ENCODE data around the gene EIF4G3. TPM values are rescaled to one million over a fixed set of nuclear protein-coding genes. Genes with fewer than 3 reads are reported as not detected.
A peak's percentile ranks its signal among the peaks of the same experiment; 100 is the strongest.

Gene EIF4G3
- total RNA-seq, 1 experiment from 2014 or later: 55.4 TPM

DNA sequence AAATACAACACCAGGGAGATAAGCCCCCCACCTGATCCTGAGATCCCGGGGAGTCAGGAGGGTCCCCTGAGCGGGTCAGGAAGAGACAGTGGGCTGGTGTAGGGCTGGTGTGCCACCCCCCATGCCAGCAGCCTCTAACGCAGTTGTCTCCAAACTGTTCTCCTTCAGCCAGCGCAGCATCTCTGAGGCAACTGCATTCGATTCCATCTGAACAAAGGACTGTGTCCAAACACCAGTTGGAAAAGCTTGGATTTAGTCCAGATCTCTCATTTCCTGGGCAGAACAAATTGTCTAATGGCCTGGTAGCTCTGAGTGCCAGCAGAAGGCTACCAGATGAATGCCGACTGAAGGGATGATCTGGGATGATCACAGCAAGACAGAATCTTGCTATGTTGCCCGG, 44.1 kb upstream of the EIF4G3 start:
- no TSS peak for BruUV-seq (replicated peaks)
- H3K36me3 ChIP-seq (ENCODE audit: control insufficient read depth, insufficient read depth, low read length): no peaks in the 10 kb centered on the region; the same call in 1 of the 2 replicates
- CTCF ChIA-PET: no interaction called here

DNA sequence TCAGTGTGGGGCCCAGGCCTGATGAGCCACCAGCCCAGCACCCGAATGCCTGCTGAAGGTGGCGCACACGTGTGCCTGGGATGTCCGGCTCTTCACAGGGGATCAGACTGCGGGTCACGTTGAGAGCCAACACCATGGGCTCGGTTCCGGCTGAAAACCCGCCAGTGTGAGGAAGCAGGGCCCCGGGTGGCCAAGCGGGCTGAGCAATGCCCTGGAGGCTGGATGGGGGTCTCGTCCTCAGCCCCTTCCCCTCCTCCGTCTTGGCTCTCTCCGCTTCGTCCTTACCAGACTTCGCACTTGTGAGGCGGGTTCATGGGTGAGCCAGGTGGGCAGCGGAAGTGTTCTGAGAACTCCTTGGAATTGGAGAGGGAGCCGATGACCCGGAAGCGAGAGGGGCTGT, 43.0 kb upstream of the EIF4G3 start:
- H3K9me3 ChIP-seq: no peaks in the 10 kb centered on the region
- H3K27me3 ChIP-seq (replicated peaks; ENCODE audit: control insufficient read depth, insufficient read depth, low read length): no peaks in the 10 kb centered on the region
- H3K4me1 Mint-ChIP-seq (ENCODE audit: low read depth, unreplicated experiment): peaks cover 6% of the 10 kb centered on the region
- H3K27me3 Mint-ChIP-seq (ENCODE audit: insufficient read depth, unreplicated experiment): no peaks in the 10 kb centered on the region
- POLR2A ChIA-PET: no interaction called here
- no peak for DNase-seq
- no peak overlapping the region for H3K4me3 ChIP-seq (ENCODE audit: low read depth, low read length)
- no peak overlapping the region for H3K27ac Mint-ChIP-seq (ENCODE audit: unreplicated experiment)
- peaks cover 11% of the 10 kb centered on the region for H3K36me3 Mint-ChIP-seq (ENCODE audit: insufficient read depth, unreplicated experiment)
- CTCF ChIA-PET: no interaction called here
- no peaks in the 10 kb centered on the region for H3K4me1 ChIP-seq
- H3K9me3 Mint-ChIP-seq (ENCODE audit: unreplicated experiment): no peaks in the 10 kb centered on the region
- no peak overlapping the region for H3K4me3 Mint-ChIP-seq (ENCODE audit: unreplicated experiment)
- no peaks in the 10 kb centered on the region for H3K36me3 ChIP-seq (ENCODE audit: control insufficient read depth, insufficient read depth, low read length)
- no TSS peak for BruUV-seq (replicated peaks)
- TF ChIP-seq, protein P1, sequence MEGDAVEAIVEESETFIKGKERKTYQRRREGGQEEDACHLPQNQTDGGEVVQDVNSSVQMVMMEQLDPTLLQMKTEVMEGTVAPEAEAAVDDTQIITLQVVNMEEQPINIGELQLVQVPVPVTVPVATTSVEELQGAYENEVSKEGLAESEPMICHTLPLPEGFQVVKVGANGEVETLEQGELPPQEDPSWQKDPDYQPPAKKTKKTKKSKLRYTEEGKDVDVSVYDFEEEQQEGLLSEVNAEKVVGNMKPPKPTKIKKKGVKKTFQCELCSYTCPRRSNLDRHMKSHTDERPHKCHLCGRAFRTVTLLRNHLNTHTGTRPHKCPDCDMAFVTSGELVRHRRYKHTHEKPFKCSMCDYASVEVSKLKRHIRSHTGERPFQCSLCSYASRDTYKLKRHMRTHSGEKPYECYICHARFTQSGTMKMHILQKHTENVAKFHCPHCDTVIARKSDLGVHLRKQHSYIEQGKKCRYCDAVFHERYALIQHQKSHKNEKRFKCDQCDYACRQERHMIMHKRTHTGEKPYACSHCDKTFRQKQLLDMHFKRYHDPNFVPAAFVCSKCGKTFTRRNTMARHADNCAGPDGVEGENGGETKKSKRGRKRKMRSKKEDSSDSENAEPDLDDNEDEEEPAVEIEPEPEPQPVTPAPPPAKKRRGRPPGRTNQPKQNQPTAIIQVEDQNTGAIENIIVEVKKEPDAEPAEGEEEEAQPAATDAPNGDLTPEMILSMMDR (IDR thresholded peaks at IDR 0.05; ENCODE audit: insufficient read depth in 1 of 2, low read depth in 1 of 2, low read length in 1 of 2, severe bottlenecking in 1 of 2, unreplicated experiment in 1 of 2): no peak
- intact Hi-C loops (cut with micrococcal nuclease; ENCODE audit: unreplicated experiment): loop anchor here (5.0 kb wide), 1 partner anchor 148 kb away; no protein-coding TSS in a partner anchor

More for the DNA sequence above, 44.1 kb upstream of the EIF4G3 start:
- POLR2A ChIA-PET: no interaction called here
- no peak overlapping the region for H3K4me3 ChIP-seq (ENCODE audit: low read depth, low read length)
- intact Hi-C loops (cut with micrococcal nuclease; ENCODE audit: unreplicated experiment): no loop called here
- H3K4me1 ChIP-seq: no peaks in the 10 kb centered on the region
- H3K27me3 Mint-ChIP-seq (ENCODE audit: insufficient read depth, unreplicated experiment): no peaks in the 10 kb centered on the region
- H3K36me3 Mint-ChIP-seq (ENCODE audit: insufficient read depth, unreplicated experiment): peaks cover 15% of the 10 kb centered on the region
- H3K27me3 ChIP-seq (replicated peaks; ENCODE audit: control insufficient read depth, insufficient read depth, low read length): no peaks in the 10 kb centered on the region
- H3K4me3 Mint-ChIP-seq (ENCODE audit: unreplicated experiment): no peak overlapping the region
- TF ChIP-seq, protein P1 (IDR thresholded peaks at IDR 0.05; ENCODE audit: insufficient read depth in 1 of 2, low read depth in 1 of 2, low read length in 1 of 2, severe bottlenecking in 1 of 2, unreplicated experiment in 1 of 2): no peak
- no peaks in the 10 kb centered on the region for H3K9me3 ChIP-seq
- H3K4me1 Mint-ChIP-seq (ENCODE audit: low read depth, unreplicated experiment): peaks cover 3% of the 10 kb centered on the region
- no peak for DNase-seq
- H3K9me3 Mint-ChIP-seq (ENCODE audit: unreplicated experiment): no peaks in the 10 kb centered on the region
- H3K27ac Mint-ChIP-seq (ENCODE audit: unreplicated experiment): no peak overlapping the region

DNA sequence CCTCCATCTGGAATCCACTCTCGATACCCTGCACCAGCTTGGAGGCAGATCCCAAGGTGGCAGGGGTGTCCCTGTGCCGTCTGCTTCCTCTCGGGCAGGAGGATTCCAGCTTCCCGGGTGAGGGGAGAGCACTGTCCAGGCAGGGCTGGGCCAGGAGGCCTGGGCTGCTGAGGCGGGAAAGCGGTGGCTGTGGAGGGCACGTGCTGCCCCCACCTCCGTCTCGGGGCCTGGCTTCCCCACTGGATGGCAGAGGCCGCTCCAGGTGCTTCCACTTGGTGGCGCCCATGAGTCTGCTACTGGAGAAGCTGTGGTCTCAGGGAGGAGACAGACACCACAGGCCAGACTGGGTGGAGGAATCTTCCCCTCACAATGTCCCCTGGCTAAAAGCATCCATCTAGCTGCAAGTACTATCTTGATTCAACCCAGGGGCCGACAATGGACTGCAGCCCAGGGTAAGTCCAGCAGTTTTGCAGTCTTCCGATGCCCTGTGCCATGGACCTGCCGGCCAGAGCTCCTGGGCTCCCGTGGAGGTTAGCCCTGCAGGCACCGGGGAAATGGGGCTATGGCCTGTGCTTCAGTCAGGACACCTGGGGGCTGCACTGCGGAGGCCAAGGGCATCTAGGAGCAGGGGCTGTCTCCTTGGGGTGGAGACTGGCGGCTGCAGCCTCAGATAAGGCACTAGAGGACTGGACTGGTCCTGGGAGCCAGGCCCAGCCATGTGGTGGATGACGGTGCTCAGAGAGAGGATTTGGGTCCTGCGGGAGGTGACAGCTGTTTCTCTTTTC, 41.3 kb upstream of the EIF4G3 start:
- no peak overlapping the region for H3K4me3 Mint-ChIP-seq (ENCODE audit: unreplicated experiment)
- Histone ChIP-seq H3K27me3 (replicated peaks; ENCODE audit: control insufficient read depth, insufficient read depth, low read length) (no peaks in the 10 kb centered on the region), H3K36me3 (ENCODE audit: control insufficient read depth, insufficient read depth, low read length) (no peaks in the 10 kb centered on the region), H3K4me1 (no peaks in the 10 kb centered on the region), H3K9me3 (no peaks in the 10 kb centered on the region), H3K4me3 (ENCODE audit: low read depth, low read length) (no peak overlapping the region)
- TF ChIP-seq, protein P1 (IDR thresholded peaks at IDR 0.05; ENCODE audit: insufficient read depth in 1 of 2, low read depth in 1 of 2, low read length in 1 of 2, severe bottlenecking in 1 of 2, unreplicated experiment in 1 of 2): peak; percentile 30 to 32
- H3K4me1 Mint-ChIP-seq (ENCODE audit: low read depth, unreplicated experiment): peaks cover 6% of the 10 kb centered on the region
- POLR2A ChIA-PET: interaction anchor here (0.7 kb wide), 1 partner anchor 467 kb away, joined by 3 read pairs; no protein-coding TSS in a partner anchor
- intact Hi-C loops (cut with micrococcal nuclease; ENCODE audit: unreplicated experiment): loop anchor here (5.0 kb wide), 1 partner anchor 149 kb away; no protein-coding TSS in a partner anchor
- peak in 1 of 2 experiments; percentile 36 for DNase-seq
- no peaks in the 10 kb centered on the region for H3K9me3 Mint-ChIP-seq (ENCODE audit: unreplicated experiment)
- H3K27me3 Mint-ChIP-seq (ENCODE audit: insufficient read depth, unreplicated experiment): no peaks in the 10 kb centered on the region
- H3K36me3 Mint-ChIP-seq (ENCODE audit: insufficient read depth, unreplicated experiment): peaks cover 5% of the 10 kb centered on the region
- BruUV-seq (replicated peaks): no TSS peak
- no peak overlapping the region for H3K27ac Mint-ChIP-seq (ENCODE audit: unreplicated experiment)
- CTCF ChIA-PET: interaction anchor here (0.6 to 1.3 kb wide), 5 partner anchors 34 to 220 kb away, joined by 3 to 7 read pairs (median 3); no protein-coding TSS in a partner anchor
